Esophagus squamous epithelium (tissue), 4 donors: ENCODE measurements around the gene SHISA8.

Experiments
- CTCF ChIP-seq, 6 experiments: fragments of 450-650 bp in 4 of 6; fragments of 200-600 bp in 2 of 6; sonication (generic) in 2 of 6; IDR thresholded peaks; one replicate each; pipeline ENCODE4 v1.5.1; 2016 to 2019; ENCODE audit warnings: antibody characterized with exemption in 6 of 6, mild to moderate bottlenecking in 4 of 6, moderate library complexity in 4 of 6
- POLR2A ChIP-seq, 4 donors: fragments of 450-650 bp; IDR thresholded peaks; one replicate each; pipeline ENCODE4 v1.6.1; 2017; ENCODE audit warnings: antibody characterized with exemption in 4 of 4, mild to moderate bottlenecking in 4 of 4, moderate library complexity in 3 of 4

DNA sequence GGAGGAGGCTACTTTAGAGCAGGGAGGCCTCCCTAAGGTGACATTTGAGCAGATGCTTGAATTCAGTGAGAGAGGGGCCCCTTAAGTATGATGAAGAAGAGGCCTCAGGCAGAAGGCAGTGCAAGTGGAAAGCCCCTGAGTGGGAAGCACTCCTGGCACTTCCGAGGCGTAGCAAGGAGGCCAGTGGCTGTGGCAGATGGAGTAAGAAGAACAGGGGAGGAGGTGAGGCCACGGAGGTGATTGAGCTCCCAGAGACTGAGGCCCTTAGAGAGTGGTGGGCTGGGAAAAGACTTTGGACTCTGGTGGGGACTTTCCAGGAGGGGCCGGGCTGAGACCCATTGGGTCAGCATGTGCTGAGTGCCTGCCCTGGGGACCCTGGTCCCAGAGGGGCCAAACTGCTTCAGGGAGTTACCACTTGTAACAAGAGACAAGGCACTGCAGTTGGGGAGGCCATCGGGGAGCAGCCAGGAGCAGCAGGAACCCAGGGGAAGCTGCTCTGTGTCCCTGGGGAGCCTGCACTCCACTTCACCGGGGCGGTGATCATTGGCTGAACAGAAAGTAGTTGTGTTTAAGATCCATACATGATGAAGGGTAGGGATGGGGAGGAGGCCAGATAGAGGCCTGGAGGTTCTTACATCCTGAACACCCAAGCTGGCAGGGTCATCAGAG is 34.6 kb upstream of the SHISA8 start:
- TF ChIP-seq POLR2A (IDR thresholded peaks at IDR 0.05), result no peak
- no peak for TF ChIP-seq CTCF (IDR thresholded peaks at IDR 0.05)
